GM12875 (cell line): ENCODE results near the gene HSF2.

Experiments
- H3K4me3 ChIP-seq: one replicate; pipeline ENCODE4 v1.5.1; 2011; ENCODE audit warnings: low read depth, low read length, control low read depth
- CTCF ChIP-seq: IDR thresholded peaks from 2 replicates; pipeline ENCODE4 v1.5.1; 2011; ENCODE audit warnings: low read depth, mild to moderate bottlenecking, control low read depth, inconsistent platforms, low read length, moderate library complexity, borderline replicate concordance; ENCODE audit not compliant: insufficient read depth

HSF2 gene

GRCh38 chr6:122407712-122408111, 8.3 kb downstream of the HSF2 start:
- no peak overlapping the region for H3K4me3 ChIP-seq
- TF ChIP-seq CTCF: no peak

- no peak overlapping the region for H3K4me3 ChIP-seq
- TF ChIP-seq CTCF: no peak
Observed at GRCh38 chr6:122408240-122408639, 8.8 kb downstream of the HSF2 start.

GRCh38 chr6:122408702-122409458, 9.4 kb downstream of the HSF2 start:
- no peak for TF ChIP-seq CTCF
- H3K4me3 ChIP-seq: no peak overlapping the region

GRCh38 chr6:122412001-122412400, 12.5 kb downstream of the HSF2 start:
- H3K4me3 ChIP-seq: no peak overlapping the region
- TF ChIP-seq CTCF: no peak

GRCh38 chr6:122416825-122417224, 17.4 kb downstream of the HSF2 start:
- TF ChIP-seq CTCF: no peak
- H3K4me3 ChIP-seq: no peak overlapping the region

GRCh38 chr6:122422003-122422402, 22.6 kb downstream of the HSF2 start:
- TF ChIP-seq CTCF: no peak
- no peak overlapping the region for H3K4me3 ChIP-seq

- H3K4me3 ChIP-seq: no peak overlapping the region
- TF ChIP-seq CTCF: no peak
Observed at GRCh38 chr6:122422614-122423267, 23.3 kb downstream of the HSF2 start.
